NCI-H748 treated with DMSO at 0.1 percent for 48 hours (cell line): ENCODE measurements around the gene AGRP.

Experiments used
- DNase-seq: peaks from one replicate; lab custom pipeline; 2025; lab: John Stamatoyannopoulos, UW

Gene AGRP

GRCh38 chr16:67445441-67445912, 37.9 kb downstream of the AGRP start:
- DNase-seq, result no peak

GRCh38 chr16:67445126-67445426, 38.3 kb downstream of the AGRP start:
- DNase-seq, result no peak

DNA sequence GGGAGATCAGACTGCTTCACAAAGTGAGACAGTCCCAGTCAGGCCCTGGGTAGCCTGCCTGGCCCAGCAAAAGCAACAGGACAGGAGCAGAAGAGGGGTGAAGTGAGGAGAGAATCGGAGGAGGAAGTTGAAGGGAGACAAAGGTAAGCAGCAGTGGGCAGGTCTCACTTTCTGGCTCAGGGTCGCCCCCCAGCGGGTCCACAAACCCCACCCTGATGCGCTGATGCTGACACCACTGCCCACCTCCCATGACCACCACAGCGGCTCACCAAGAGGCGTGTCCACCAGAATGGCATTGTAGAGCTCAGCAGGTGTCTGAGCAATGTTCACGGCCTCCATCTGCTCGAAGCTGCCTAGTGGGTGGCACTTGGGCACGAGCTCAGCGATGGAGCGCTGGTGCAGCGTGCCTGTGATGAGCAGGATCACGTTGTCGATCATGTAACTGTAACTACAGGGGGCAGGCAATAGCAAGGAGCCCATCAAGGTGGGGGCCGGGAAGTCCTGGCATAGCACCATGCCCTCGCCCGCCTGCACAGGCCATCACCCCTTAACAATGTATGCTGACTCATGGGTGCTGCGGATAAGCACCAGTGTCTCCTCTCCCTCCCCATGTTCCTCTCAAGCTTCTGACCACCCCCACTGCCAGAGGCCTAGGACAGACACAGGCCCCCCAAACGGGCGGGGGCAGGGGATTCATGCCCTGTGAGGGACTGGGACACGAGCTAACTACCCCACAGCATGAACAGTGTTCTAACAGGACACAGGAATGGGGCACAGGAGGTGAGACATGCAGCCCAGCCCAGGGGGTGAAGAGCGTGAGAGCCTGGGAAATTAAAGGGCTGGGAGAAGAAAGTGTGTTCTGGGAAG, 38.9 kb downstream of the AGRP start:
- no peak for DNase-seq

DNA sequence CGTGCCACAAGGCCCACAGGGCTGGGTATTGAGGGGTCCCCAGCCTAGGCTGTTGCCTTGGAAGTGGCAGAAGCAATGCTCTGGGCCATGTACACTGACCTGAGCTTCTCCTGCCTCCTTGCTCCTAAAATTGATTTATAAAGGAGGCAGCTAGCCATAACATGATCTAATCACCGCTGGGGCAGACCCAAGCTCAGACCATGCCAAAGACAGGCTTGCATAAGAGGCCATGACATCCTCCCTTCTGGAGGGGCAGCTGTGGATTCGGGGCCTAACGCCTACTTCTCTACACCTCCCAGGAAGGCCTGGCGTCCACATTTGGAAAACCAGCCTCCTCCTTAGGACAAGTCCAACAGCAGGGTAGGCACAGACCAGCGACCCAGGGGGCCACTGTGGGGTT, 40.1 kb downstream of the AGRP start:
- no peak for DNase-seq

DNA sequence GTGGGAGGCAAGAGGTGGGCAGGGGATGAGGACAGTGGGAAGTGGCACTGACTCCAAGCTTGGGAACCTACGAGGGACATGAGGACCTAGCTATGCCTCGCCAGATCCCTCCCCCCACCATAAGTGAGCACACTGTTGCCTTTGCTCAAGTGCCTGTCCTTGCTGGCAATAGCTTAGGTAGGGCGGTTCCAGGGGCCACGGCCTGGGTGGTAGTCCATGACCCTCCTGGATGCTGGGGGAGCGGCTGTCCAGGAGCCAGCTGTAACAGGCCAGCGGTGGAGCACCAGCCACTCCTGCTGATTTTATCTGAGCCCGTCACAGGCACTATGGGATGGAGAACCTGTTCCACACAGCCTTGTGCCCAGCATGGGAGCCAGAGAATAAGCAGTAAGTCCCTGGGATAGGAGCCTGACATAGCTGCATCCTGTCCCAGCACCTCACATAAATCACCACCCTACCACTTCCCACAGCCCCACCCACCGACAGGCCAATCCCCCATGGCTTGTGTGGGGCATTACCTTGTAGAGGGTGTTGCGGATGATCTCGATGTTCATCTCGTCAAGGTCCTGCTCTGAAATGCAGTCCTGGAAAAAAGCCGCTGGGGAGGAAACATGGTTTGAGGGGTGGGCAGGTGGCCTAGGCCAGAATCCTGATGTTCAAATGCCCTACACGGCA, 40.6 kb downstream of the AGRP start:
- no peak for DNase-seq

- DNase-seq, result no peak
Measured at GRCh38 chr16:67441907-67442306, 41.4 kb downstream of the AGRP start.

GRCh38 chr16:67441271-67441753, 42.0 kb downstream of the AGRP start:
- DNase-seq, result no peak

- no peak for DNase-seq
Measured at GRCh38 chr16:67438824-67439393, 44.4 kb downstream of the AGRP start.

DNA sequence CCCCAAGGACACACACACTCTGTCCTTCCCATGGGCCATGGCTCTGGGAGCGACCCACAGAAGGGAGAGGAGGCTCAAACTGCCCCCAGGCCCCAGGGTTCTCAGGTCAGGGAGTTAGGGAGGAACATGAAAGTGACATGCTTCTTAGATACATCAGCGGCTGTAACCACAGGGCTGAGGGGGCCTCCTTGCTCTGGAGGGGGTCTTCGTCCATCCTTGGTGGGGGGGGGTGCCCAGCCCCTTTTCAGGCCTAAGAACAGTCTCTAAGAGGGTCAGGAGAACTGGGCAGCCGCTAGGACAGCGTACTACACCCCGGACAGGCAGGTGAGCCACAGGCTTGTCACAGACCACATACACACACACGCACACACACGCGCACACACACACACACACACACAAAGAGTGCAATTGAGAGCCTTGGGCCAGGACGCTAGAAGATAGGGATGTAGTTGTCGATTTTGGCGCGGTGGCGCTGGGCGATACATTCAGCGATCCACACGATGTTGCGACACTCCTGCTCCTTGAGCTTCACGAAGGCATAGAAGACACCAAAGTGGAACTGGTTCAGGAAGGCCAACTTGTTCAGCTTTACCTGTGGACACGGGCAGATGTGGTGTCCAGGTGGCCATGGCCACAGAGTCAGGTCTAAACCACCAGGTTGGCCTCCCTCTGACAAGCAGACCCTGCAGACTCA, 45.1 kb downstream of the AGRP start:
- DNase-seq, result no peak

DNA sequence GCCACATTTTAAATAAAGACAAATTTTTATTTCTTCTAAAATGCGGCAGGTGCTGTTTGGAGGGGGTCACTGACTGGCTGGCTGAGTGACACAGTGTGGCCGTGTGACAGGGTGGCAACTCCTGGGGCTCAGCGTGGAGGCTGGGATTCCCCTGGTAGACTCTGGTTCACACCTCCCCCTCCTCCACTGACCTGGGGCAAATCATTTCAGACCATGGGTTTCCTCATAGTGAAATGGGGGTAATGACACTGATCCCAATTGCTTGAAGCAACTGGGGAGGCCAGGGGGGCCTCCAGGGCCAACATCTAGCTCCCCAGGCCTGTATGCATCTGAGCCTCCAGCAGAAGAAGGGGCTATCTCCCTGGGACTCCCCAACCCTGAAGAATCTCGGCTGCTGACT, 45.8 kb downstream of the AGRP start:
- no peak for DNase-seq

DNA sequence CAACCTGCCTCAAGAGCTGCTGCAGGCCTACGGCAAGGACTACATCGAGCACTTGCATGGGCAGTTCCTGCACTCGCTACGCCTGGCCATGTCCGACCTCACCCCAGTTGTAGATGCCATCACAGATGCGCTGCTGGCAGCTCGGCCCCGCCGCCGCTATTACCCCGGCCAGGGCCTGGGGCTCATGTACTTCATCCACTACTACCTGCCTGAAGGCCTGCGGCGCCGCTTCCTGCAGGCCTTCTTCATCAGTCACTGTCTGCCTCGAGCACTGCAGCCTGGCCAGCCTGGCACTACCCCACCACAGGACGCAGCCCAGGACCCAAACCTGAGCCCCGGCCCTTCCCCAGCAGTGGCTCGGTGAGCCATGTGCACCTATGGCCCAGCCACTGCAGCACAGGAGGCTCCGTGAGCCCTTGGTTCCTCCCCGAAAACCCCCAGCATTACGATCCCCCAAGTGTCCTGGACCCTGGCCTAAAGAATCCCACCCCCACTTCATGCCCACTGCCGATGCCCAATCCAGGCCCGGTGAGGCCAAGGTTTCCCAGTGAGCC, 46.6 kb downstream of the AGRP start:
- DNase-seq, result no peak

- DNase-seq, result no peak
Measured at GRCh38 chr16:67435758-67436164, 47.6 kb downstream of the AGRP start.

- no peak for DNase-seq
Measured at GRCh38 chr16:67433131-67433719, 50.1 kb downstream of the AGRP start.
